Measurements from ENCODE around the gene PPP2CA.
"Not testable (repeated sequence)": the region's sequence is repeated elsewhere in the genome, so short reads cannot be mapped to it uniquely, and the experiment has no call there.

Gene PPP2CA

GRCh38 chr5:134245101-134245604 is 19.3 kb upstream of the PPP2CA start:
- DNase-seq (ENCODE audit: low spot score) = peak; percentile 95

- DNase-seq (ENCODE audit: low spot score) = no peak
These were observed 16.3 kb upstream of the PPP2CA start for GRCh38 chr5:134242146-134242545.

- DNase-seq (ENCODE audit: low spot score) = no peak
These were observed 14.6 kb upstream of the PPP2CA start for GRCh38 chr5:134240421-134240962.

- no peak for DNase-seq (ENCODE audit: low spot score)
These were observed 10.9 kb upstream of the PPP2CA start for GRCh38 chr5:134236820-134237219.

GRCh38 chr5:134236318-134236717 is 10.4 kb upstream of the PPP2CA start:
- DNase-seq (ENCODE audit: low spot score) = no peak

GRCh38 chr5:134228624-134229023 is 2.8 kb upstream of the PPP2CA start:
- DNase-seq (ENCODE audit: low spot score) = no peak

GRCh38 chr5:134227776-134228175 is 1.9 kb upstream of the PPP2CA start:
- no peak for DNase-seq (ENCODE audit: low spot score)

GRCh38 chr5:134227259-134227658 is 1.4 kb upstream of the PPP2CA start:
- peak; percentile 55 for DNase-seq (ENCODE audit: low spot score)

- peak; percentile 48 for DNase-seq (ENCODE audit: low spot score)
These were observed 744 bp upstream of the PPP2CA start for GRCh38 chr5:134226441-134227192.

GRCh38 chr5:134224888-134225779 is 739 bp downstream of the PPP2CA start:
- DNase-seq (ENCODE audit: low spot score) = peak; percentile 62

GRCh38 chr5:134223406-134224248 is 2.2 kb downstream of the PPP2CA start:
- DNase-seq (ENCODE audit: low spot score) = no peak

- not testable (repeated sequence) for DNase-seq (ENCODE audit: low spot score)
These were observed 4.2 kb downstream of the PPP2CA start for GRCh38 chr5:134221690-134222089.

GRCh38 chr5:134215757-134216156 is 10.1 kb downstream of the PPP2CA start:
- no peak for DNase-seq (ENCODE audit: low spot score)

- DNase-seq (ENCODE audit: low spot score) = not testable (repeated sequence)
These were observed 14.4 kb downstream of the PPP2CA start for GRCh38 chr5:134211263-134212031.

- DNase-seq (ENCODE audit: low spot score) = no peak
These were observed 16.2 kb downstream of the PPP2CA start for GRCh38 chr5:134209477-134210245.

- no peak for DNase-seq (ENCODE audit: low spot score)
These were observed 18.2 kb downstream of the PPP2CA start for GRCh38 chr5:134207696-134208095.

- DNase-seq (ENCODE audit: low spot score) = no peak
These were observed 19.2 kb downstream of the PPP2CA start for GRCh38 chr5:134206627-134207160.

- DNase-seq (ENCODE audit: low spot score) = no peak
These were observed 21.3 kb downstream of the PPP2CA start for GRCh38 chr5:134204575-134204974.

GRCh38 chr5:134203630-134204029 is 22.2 kb downstream of the PPP2CA start:
- DNase-seq (ENCODE audit: low spot score) = no peak

GRCh38 chr5:134195666-134196065 is 30.2 kb downstream of the PPP2CA start:
- no peak for DNase-seq (ENCODE audit: low spot score)

All from SW480 (cell line).